Midbrain (tissue), 1 donor: ENCODE measurements around the gene TRAF3IP3.

Source experiments
- DNase-seq: peaks from one replicate; lab custom pipeline; 2025; lab: John Stamatoyannopoulos, UW

The TRAF3IP3 gene

GRCh38 chr1:209827384-209828262, 71.8 kb downstream of the TRAF3IP3 start, which contains the start of gene UTP25:
TSS of gene UTP25 (plus strand) at chr1:209827972. CDS start at chr1:209828064, 92 bp downstream.
- peak; percentile 95 for DNase-seq

GRCh38 chr1:209829716-209830115, 73.9 kb downstream of the TRAF3IP3 start:
- DNase-seq: no peak

- DNase-seq: no peak
These were observed 74.9 kb downstream of the TRAF3IP3 start for GRCh38 chr1:209830722-209831121.

- no peak for DNase-seq
These were observed 75.8 kb downstream of the TRAF3IP3 start for GRCh38 chr1:209831615-209832014.
